B cell (primary cell): ENCODE results near the gene FBXO15. TPM values are rescaled to one million over a fixed set of nuclear protein-coding genes. Genes with fewer than 3 reads are reported as not detected.

ENCODE experiments used
- ATAC-seq: fragments of 200-7000 bp; cut with Tn5 transposase; one replicate; pipeline ENCODE4 v1.10.0; 2021; ENCODE audit warnings: low read depth, mild to moderate bottlenecking, moderate number of reproducible peaks, moderate library complexity
- CTCF ChIA-PET: fragments of 350-600 bp; sonication (Branson Sonifier 250); formaldehyde crosslinking; loops from one replicate; lab custom pipeline; 2021; ENCODE audit warnings: antibody characterized with exemption, inconsistent platforms; lab: Charles Lee
- POLR2A ChIA-PET: fragments of 350-600 bp; sonication (Branson Sonifier 250); formaldehyde crosslinking; loops from one replicate; lab custom pipeline; 2021; ENCODE audit warnings: antibody characterized with exemption; lab: Charles Lee
- DNase-seq: peaks from one replicate; pipeline ENCODE4 v3.0.0; 2013
- H2AFZ ChIP-seq: 2 replicates; pipeline ENCODE4 v1.6.1; 2012; ENCODE audit warnings: mild to moderate bottlenecking, low read depth, low read length; ENCODE audit not compliant: insufficient read depth, poor library complexity, severe bottlenecking
- H3K27ac ChIP-seq, 2 donors: 1 replicate in 1 of 2; 2 replicates in 1 of 2; pipeline ENCODE4 v1.5.1; 2012 to 2013; ENCODE audit warnings: low read length in 2 of 2, mild to moderate bottlenecking in 2 of 2, moderate library complexity in 1 of 2
- H3K27me3 ChIP-seq, 4 experiments: fragments of 200-600 bp in 1 of 4; sonication (generic) in 1 of 4; replicated peaks in 1 of 4; 1 replicate in 2 of 4; 2 replicates in 2 of 4; pipeline versions ENCODE4 v1.6.1 to v1.7.0; 2013 to 2016; ENCODE audit warnings: low read length in 3 of 4, mild to moderate bottlenecking in 2 of 4, mixed read lengths in 1 of 4, moderate library complexity in 1 of 4; ENCODE audit not compliant: insufficient read depth in 4 of 4, control insufficient read depth in 3 of 4; ENCODE audit errors: control extremely low read depth in 1 of 4
- H3K36me3 ChIP-seq, 2 experiments: replicated peaks in 1 of 2; 1 replicate in 1 of 2; 2 replicates in 1 of 2; pipeline versions ENCODE4 v1.6.1 to v1.7.1; 2013; ENCODE audit warnings: low read length in 1 of 2; ENCODE audit not compliant: insufficient read depth in 2 of 2, control insufficient read depth in 1 of 2; ENCODE audit errors: control extremely low read depth in 1 of 2, extremely low read depth in 1 of 2
- H3K4me1 ChIP-seq, 2 donors: fragments of 200-600 bp in 1 of 2; sonication (generic) in 1 of 2; 1 replicate in 1 of 2; 2 replicates in 1 of 2; pipeline versions ENCODE4 v1.5.1 to v1.6.1; 2013 to 2017; ENCODE audit warnings: low read length in 2 of 2; ENCODE audit not compliant: control insufficient read depth in 2 of 2, insufficient read depth in 2 of 2
- H3K4me2 ChIP-seq: replicated peaks from 2 replicates; pipeline ENCODE3; 2012; ENCODE audit warnings: mild to moderate bottlenecking, low read depth, low read length; ENCODE audit not compliant: poor library complexity, severe bottlenecking
- H3K4me3 ChIP-seq, 5 experiments: fragments of 200-600 bp in 1 of 5; sonication (generic) in 1 of 5; 1 replicate in 3 of 5; 2 replicates in 2 of 5; pipeline versions ENCODE4 v1.5.1 to v1.7.0; 2011 to 2016; ENCODE audit warnings: low read length in 4 of 5, mild to moderate bottlenecking in 4 of 5, low read depth in 2 of 5, control low read depth in 1 of 5, moderate library complexity in 1 of 5; ENCODE audit not compliant: insufficient read depth in 1 of 5; ENCODE audit errors: control extremely low read depth in 1 of 5, extremely low read depth in 1 of 5
- H3K79me2 ChIP-seq: fragments of 200-600 bp; sonication (generic); one replicate; pipeline ENCODE4 v1.6.0; 2016; ENCODE audit warnings: low read length; ENCODE audit not compliant: control insufficient read depth, insufficient read depth
- H3K9ac ChIP-seq: fragments of 200-600 bp; sonication (generic); 2 replicates; pipeline ENCODE4 v1.6.1; 2017; ENCODE audit warnings: mild to moderate bottlenecking, low read length, moderate library complexity
- H3K9me3 ChIP-seq, 3 donors: one replicate each; pipeline versions ENCODE4 v1.6.1 to v1.7.1; 2013; ENCODE audit warnings: low read length in 2 of 3; ENCODE audit not compliant: control insufficient read depth in 2 of 3, insufficient read depth in 1 of 3; ENCODE audit errors: control extremely low read depth in 1 of 3
- H4K20me1 ChIP-seq: 2 replicates; pipeline ENCODE4 v1.6.0; 2012; ENCODE audit warnings: mild to moderate bottlenecking, low read length; ENCODE audit not compliant: insufficient read depth, control insufficient read depth, poor library complexity, severe bottlenecking
- H3K27ac Mint-ChIP-seq: one replicate; pipeline ENCODE4 v1.8.0; 2021; ENCODE audit warnings: mixed read lengths
- H3K27me3 Mint-ChIP-seq: one replicate; pipeline ENCODE4 v1.8.0; 2021; ENCODE audit warnings: mixed read lengths
- H3K4me1 Mint-ChIP-seq: one replicate; pipeline ENCODE4 v1.8.0; 2021; ENCODE audit warnings: mixed read lengths
- H3K4me3 Mint-ChIP-seq: one replicate; pipeline ENCODE4 v1.8.0; 2021; ENCODE audit warnings: mixed read lengths
- H3K9me3 Mint-ChIP-seq: one replicate; pipeline ENCODE4 v1.8.0; 2022; ENCODE audit warnings: mixed read lengths; ENCODE audit not compliant: insufficient read depth
- CTCF ChIP-seq: fragments of 200-600 bp; IDR thresholded peaks from one replicate; pipeline ENCODE4 v1.8.0; 2022; ENCODE audit warnings: antibody characterized with exemption, mild to moderate bottlenecking
- EZH2 ChIP-seq: IDR thresholded peaks from 2 replicates; pipeline ENCODE4 v1.6.1; 2012; ENCODE audit warnings: borderline replicate concordance, low read depth, mild to moderate bottlenecking, moderate library complexity, low read length; ENCODE audit not compliant: insufficient read depth, poor library complexity, severe bottlenecking
- WGBS: methylation state at CpG from one replicate; pipeline ENCODE4 v1.1.5; 2013; ENCODE audit warnings: missing lambda C conversion rate; ENCODE audit not compliant: insufficient coverage; 5-methylcytosine and 5-hydroxymethylcytosine counted together
- intact Hi-C: fragments of 100-400 bp; cut with micrococcal nuclease; formaldehyde crosslinking; loops from one replicate; pipeline ENCODE4 v1.10.0; 2022
- polyA plus RNA-seq: library from polyadenylated mRNA; depleted of rRNA; stranded (reverse); fragments of >200 nt; gene quantifications from 2 replicates; pipeline ENCODE4 v1.2.3, GENCODE V29; 2012
- total RNA-seq, 2 donors: library from RNA; stranded (reverse); fragments of 120-200 nt in 1 of 2; gene quantifications; 1 replicate in 1 of 2; 2 replicates in 1 of 2; pipeline versions ENCODE4 v1.2.3 to v1.2.4, GENCODE V29; 2013 to 2022

The FBXO15 gene
- total and polyA plus RNA-seq, 2 donors (not counting 1 experiment from before 2014, with no cell fraction given) = 1.6 to 4.1 TPM

GRCh38 chr18:74153793-74154192 lies 6.2 kb upstream of the FBXO15 start:
- POLR2A ChIA-PET = no interaction called here
- no peak overlapping the region for H3K27ac Mint-ChIP-seq
- no peak overlapping the region for H3K4me3 Mint-ChIP-seq
- H3K9me3 ChIP-seq = no peaks in the 10 kb centered on the region
- CTCF ChIA-PET = interaction anchor here (0.7 kb wide), 2 partner anchors 13 to 694 kb away, joined by 3 read pairs; no protein-coding TSS in a partner anchor
- H3K4me1 Mint-ChIP-seq = peaks cover 22% of the 10 kb centered on the region
- H3K27ac ChIP-seq = no peak overlapping the region
- peaks cover 44% of the 10 kb centered on the region for H4K20me1 ChIP-seq
- no peak overlapping the region for H3K4me3 ChIP-seq
- H3K27me3 ChIP-seq = no peaks in the 10 kb centered on the region
- intact Hi-C loops = no loop called here
- peaks cover 0 to 59% of the 10 kb centered on the region in 2 experiments for H3K36me3 ChIP-seq
- no peak overlapping the region for H3K9ac ChIP-seq
- H3K79me2 ChIP-seq = peaks cover 48% of the 10 kb centered on the region
- DNase-seq = no peak
- peaks cover 9 to 14% of the 10 kb centered on the region in 2 donors for H3K4me1 ChIP-seq
- H3K9me3 Mint-ChIP-seq = no peaks in the 10 kb centered on the region
- no peak overlapping the region for H2AFZ ChIP-seq
- WGBS = 100% methylated on average over 1 of the region's 4 CpGs
- no peak overlapping the region for H3K4me2 ChIP-seq
- no peaks in the 10 kb centered on the region for H3K27me3 Mint-ChIP-seq
- no peak for TF ChIP-seq EZH2
- no peak for TF ChIP-seq CTCF
- ATAC-seq = no peak

DNA sequence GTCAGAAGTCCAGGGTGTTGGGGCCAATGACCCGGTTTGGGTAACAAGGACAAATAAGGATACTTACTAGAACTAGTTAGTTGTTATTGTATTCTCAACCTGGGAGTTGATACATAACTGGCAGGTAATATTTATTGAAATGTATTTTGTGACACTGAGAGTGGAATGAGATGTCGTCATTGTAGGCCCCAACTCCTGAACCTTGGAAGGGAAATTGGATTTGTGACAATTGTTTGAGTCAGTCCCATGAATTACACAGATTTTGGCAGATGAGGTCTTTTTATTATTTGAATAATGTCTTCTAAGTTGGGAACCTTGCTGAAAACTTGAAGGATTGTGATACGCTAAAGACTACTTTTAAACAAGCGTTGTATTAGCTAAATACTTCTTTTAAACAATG lies 5.7 kb upstream of the FBXO15 start:
- H3K36me3 ChIP-seq = peaks cover 0 to 55% of the 10 kb centered on the region in 2 experiments
- no peak overlapping the region for H3K4me3 ChIP-seq
- H3K4me2 ChIP-seq = no peak overlapping the region
- H3K4me3 Mint-ChIP-seq = no peak overlapping the region
- no peaks in the 10 kb centered on the region for H3K27me3 Mint-ChIP-seq
- ATAC-seq = no peak
- H3K4me1 Mint-ChIP-seq = peaks cover 26% of the 10 kb centered on the region
- no peak overlapping the region for H3K27ac Mint-ChIP-seq
- TF ChIP-seq CTCF (no peak), EZH2 (no peak)
- no peaks in the 10 kb centered on the region for H3K9me3 ChIP-seq
- H3K79me2 ChIP-seq = peaks cover 52% of the 10 kb centered on the region
- 94% methylated on average over 2 of the region's 4 CpGs for WGBS
- no peak overlapping the region for H3K9ac ChIP-seq
- H3K27ac ChIP-seq = no peak overlapping the region
- H4K20me1 ChIP-seq = peaks cover 44% of the 10 kb centered on the region
- no peaks in the 10 kb centered on the region for H3K27me3 ChIP-seq
- H3K9me3 Mint-ChIP-seq = no peaks in the 10 kb centered on the region
- CTCF ChIA-PET = interaction anchor here (0.7 kb wide), 1 partner anchor 693 kb away, joined by 3 read pairs; no protein-coding TSS in a partner anchor
- H3K4me1 ChIP-seq = peaks cover 10 to 16% of the 10 kb centered on the region in 2 donors
- no peak overlapping the region for H2AFZ ChIP-seq
- POLR2A ChIA-PET = no interaction called here
- no peak for DNase-seq
- intact Hi-C loops = no loop called here
